ENCODE measurements around the gene KRT15. TPM values are rescaled to one million over a fixed set of nuclear protein-coding genes. Genes with fewer than 3 reads are reported as not detected.
A peak's percentile ranks its signal among the peaks of the same experiment; 100 is the strongest.

The KRT15 gene
- polyA plus RNA-seq, 3 donors from 2014 or later, result not detected

DNA sequence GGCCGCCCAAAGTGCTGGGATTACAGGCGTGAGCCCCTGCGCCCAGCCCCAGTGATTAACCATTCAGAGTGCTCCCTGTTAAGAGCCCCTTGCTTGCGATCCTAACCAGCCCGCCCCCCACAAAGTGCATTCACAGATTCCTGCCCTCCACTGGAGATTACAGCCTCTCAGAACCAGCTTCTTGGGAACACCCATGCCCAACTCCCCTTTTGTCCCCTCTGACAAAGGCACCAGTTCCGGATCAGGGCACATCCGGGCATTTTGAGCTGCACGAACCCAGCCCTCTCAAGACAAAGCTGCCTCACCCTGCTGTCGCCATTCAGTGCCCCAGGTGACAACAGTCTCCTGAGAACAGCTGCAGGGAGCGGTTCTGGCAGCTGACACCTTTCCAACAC is 10.3 kb upstream of the KRT15 start:
- Mint-ChIP-seq H3K27ac (no peak overlapping the region), H3K4me3 (no peak overlapping the region), H3K36me3 (peaks cover 0 to 3% (median 0%) of the 10 kb centered on the region in 3 donors), H3K27me3 (ENCODE audit: low read depth in 3 of 3) (peaks cover 14 to 37% (median 17%) of the 10 kb centered on the region in 3 donors), H3K4me1 (peaks cover 0 to 6% of the 10 kb centered on the region in 2 donors), H3K9me3 (peaks cover 0 to 1% (median 0%) of the 10 kb centered on the region in 6 donors)
- DNase-seq, result no peak

DNA sequence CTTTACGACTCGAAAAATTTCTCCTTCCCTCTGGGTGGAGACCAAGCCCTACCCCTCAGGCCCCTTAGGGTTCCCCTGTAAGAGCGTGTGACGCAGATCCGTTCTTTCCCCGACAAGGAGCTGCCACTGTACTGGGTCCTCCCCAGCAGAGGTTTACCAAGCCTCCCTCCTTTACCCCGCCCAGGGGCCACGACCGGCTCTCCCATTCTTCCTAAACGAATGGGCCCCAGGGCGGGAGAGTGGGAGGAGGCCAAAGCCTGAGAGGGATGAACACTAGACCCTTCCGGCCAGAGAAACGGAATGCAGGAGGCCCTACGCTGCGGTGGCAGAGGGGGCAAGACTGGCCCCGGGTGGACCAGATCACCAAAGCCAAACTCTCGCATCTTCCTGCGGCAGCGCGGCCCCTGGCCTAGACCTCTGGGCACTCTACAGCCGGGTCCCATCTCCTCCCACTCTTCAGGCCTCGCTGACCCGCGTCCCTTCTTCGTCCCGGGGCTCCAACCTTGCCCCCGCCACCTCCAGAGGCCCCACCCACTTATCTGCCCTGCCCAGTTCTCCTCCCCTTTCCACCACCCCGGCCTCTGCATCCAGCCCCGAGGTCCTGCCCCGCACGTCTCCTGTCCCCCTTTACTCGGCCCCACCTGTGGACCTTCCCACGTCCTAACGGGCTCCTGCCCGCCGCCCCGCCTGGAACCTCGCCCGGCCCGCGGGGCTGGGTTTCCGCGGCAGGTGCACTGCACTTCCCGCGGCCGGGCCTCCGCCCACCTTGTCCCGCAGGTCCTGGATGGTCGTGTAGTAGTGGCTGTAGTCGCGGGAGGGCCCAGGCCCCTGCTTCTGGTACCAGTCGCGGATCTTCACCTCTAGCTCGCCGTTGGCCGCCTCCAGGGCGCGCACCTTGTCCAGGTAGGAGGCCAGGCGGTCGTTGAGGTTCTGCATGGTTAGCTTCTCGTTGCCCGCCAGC is 8.7 kb upstream of the KRT15 start:
- peaks cover 0 to 6% of the 10 kb centered on the region in 2 donors for H3K4me1 Mint-ChIP-seq
- H3K27ac Mint-ChIP-seq, result no peak overlapping the region
- DNase-seq, result no peak

GRCh38 chr17:41524261-41524660 is 5.6 kb upstream of the KRT15 start:
- H3K36me3 Mint-ChIP-seq, result peaks cover 0 to 3% (median 0%) of the 10 kb centered on the region in 3 donors
- H3K27me3 Mint-ChIP-seq (ENCODE audit: low read depth in 3 of 3), result peaks cover 5 to 22% (median 11%) of the 10 kb centered on the region in 3 donors
- H3K4me3 Mint-ChIP-seq, result no peak overlapping the region
- H3K4me1 Mint-ChIP-seq, result peaks cover 0 to 6% of the 10 kb centered on the region in 2 donors
- H3K9me3 Mint-ChIP-seq, result peaks cover 0 to 1% (median 0%) of the 10 kb centered on the region in 6 donors
- H3K27ac Mint-ChIP-seq, result no peak overlapping the region
- DNase-seq, result no peak

More for the DNA sequence above, 8.7 kb upstream of the KRT15 start:
- Mint-ChIP-seq H3K27me3 (ENCODE audit: low read depth in 3 of 3) (peaks cover 10 to 35% (median 13%) of the 10 kb centered on the region in 3 donors), H3K9me3 (peaks cover 0 to 1% (median 0%) of the 10 kb centered on the region in 6 donors), H3K4me3 (peak overlapping the region in 1 of 5 donors; percentile 47), H3K36me3 (peaks cover 0 to 3% (median 0%) of the 10 kb centered on the region in 3 donors)

GRCh38 chr17:41523787-41524186 is 5.1 kb upstream of the KRT15 start:
- Mint-ChIP-seq H3K4me1 (peaks cover 0 to 3% of the 10 kb centered on the region in 2 donors), H3K9me3 (peaks cover 0 to 1% (median 0%) of the 10 kb centered on the region in 6 donors), H3K27me3 (ENCODE audit: low read depth in 3 of 3) (peaks cover 4 to 17% (median 10%) of the 10 kb centered on the region in 3 donors), H3K36me3 (peaks cover 0 to 3% (median 0%) of the 10 kb centered on the region in 3 donors), H3K27ac (no peak overlapping the region), H3K4me3 (no peak overlapping the region)
- no peak for DNase-seq

DNA sequence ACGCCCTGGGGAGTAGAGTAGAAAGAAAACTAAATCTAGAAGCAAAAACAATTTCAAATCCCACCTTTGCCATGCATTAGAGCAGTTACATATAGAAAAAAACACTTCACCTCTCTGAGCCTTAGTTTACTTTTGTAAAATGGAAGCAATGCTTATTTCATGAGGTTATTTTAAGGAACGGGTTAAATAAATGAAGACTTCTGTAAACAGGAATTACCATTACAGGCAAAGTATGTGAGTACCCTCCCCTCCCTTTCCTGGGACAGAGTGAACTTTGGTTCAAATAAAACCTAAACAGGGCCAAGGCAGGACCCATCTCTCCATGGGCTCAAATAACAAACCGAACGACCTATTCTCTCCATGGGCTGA is 4.5 kb upstream of the KRT15 start:
- H3K4me1 Mint-ChIP-seq, result peaks cover 0 to 2% of the 10 kb centered on the region in 2 donors
- peaks cover 0 to 1% (median 0%) of the 10 kb centered on the region in 6 donors for H3K9me3 Mint-ChIP-seq
- no peak overlapping the region for H3K27ac Mint-ChIP-seq
- peaks cover 4 to 13% (median 9%) of the 10 kb centered on the region in 3 donors for H3K27me3 Mint-ChIP-seq (ENCODE audit: low read depth in 3 of 3)
- no peak for DNase-seq
- H3K4me3 Mint-ChIP-seq, result no peak overlapping the region
- H3K36me3 Mint-ChIP-seq, result peaks cover 0 to 3% (median 0%) of the 10 kb centered on the region in 3 donors

- peaks cover 4 to 11% (median 9%) of the 10 kb centered on the region in 3 donors for H3K27me3 Mint-ChIP-seq (ENCODE audit: low read depth in 3 of 3)
- H3K27ac Mint-ChIP-seq, result no peak overlapping the region
- H3K4me3 Mint-ChIP-seq, result no peak overlapping the region
- peaks cover 0 to 2% of the 10 kb centered on the region in 2 donors for H3K4me1 Mint-ChIP-seq
- no peak for DNase-seq
- H3K36me3 Mint-ChIP-seq, result peaks cover 0 to 3% (median 0%) of the 10 kb centered on the region in 3 donors
- peaks cover 0 to 1% (median 0%) of the 10 kb centered on the region in 6 donors for H3K9me3 Mint-ChIP-seq
Measured at GRCh38 chr17:41522301-41523224, 3.9 kb upstream of the KRT15 start.

DNA sequence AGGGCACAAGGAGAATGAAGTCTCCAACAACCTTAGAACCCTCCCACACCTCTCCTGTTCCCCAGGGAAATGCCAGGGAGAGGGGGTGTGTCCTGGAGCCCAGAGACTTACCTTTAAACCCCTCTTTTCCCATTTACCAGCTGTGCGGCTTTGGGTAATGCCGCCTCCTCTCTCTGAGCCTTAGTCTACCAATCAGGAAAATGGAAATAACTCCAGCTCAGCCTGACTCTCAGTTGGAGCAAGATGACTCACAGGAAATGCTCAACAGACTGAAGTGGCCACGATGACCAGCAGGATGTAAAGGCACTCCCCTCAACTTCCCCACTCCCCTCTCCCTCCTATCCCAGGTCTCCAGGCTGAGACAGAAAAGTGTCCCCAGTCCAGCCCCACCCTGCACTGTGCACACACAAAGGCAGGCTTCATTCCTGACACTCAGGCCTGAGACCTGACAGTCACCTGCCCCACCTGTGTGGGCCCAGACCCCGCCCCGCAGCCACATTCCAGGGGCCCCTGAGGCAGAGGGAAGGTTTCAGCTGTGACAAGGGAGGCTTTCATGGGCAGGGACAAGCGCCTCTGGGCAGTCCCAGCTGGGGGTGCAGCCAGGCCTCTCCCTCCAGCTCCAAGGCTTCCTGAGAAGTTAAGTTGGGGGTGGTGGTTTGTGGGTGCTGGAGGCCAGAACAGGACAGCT is 3.0 kb upstream of the KRT15 start:
- peaks cover 4 to 7% (median 6%) of the 10 kb centered on the region in 3 donors for H3K27me3 Mint-ChIP-seq (ENCODE audit: low read depth in 3 of 3)
- H3K9me3 Mint-ChIP-seq, result peaks cover 0 to 1% (median 0%) of the 10 kb centered on the region in 6 donors

DNA sequence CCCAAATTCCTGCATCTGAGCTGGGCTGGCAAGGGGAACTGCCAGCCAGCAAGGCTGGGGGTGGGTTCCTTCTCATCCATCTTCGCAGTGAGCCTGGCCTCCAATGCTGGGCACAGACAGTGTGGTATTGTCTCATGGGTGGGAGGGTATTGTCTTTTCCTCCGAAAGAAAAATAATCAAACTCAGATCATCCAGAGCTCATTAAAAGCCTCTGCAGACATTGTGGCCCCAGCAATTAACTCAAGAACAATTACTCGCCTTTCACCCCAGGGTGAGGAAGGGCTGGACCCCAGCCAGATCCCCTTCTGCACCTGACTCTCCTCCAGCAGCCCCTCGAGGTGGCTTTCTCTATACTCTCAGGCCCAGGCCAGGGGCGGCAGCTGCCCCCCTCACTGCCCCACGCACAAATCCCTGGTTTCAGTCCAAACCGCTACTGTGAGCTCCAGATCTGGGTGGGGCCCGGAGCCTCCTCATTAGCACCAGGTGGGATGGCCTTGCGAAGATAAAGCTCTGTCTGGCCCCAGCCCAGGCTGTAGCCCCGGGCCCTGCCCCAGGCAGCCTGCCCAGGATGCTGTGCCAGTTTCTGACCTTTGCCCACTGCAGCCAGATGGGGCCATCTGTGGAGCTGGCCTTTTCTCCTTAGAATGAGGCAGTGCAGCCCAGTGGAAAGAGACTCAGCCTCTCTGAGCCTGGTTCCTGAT is 2.3 kb upstream of the KRT15 start:
- Mint-ChIP-seq H3K27ac (no peak overlapping the region), H3K27me3 (ENCODE audit: low read depth in 3 of 3) (peaks cover 3 to 7% (median 4%) of the 10 kb centered on the region in 3 donors), H3K9me3 (peaks cover 0 to 1% (median 0%) of the 10 kb centered on the region in 6 donors), H3K4me1 (no peaks in the 10 kb centered on the region), H3K36me3 (peaks cover 0 to 3% (median 0%) of the 10 kb centered on the region in 3 donors), H3K4me3 (no peak overlapping the region)
- DNase-seq, result no peak

More for the DNA sequence above, 3.0 kb upstream of the KRT15 start:
- Mint-ChIP-seq H3K4me1 (no peaks in the 10 kb centered on the region), H3K36me3 (peaks cover 0 to 3% (median 0%) of the 10 kb centered on the region in 3 donors), H3K27ac (no peak overlapping the region), H3K4me3 (no peak overlapping the region)
- no peak for DNase-seq

- Mint-ChIP-seq H3K27me3 (ENCODE audit: low read depth in 3 of 3) (peaks cover 0 to 6% (median 0%) of the 10 kb centered on the region in 3 donors), H3K9me3 (no peaks in the 10 kb centered on the region), H3K4me3 (no peak overlapping the region), H3K4me1 (no peaks in the 10 kb centered on the region), H3K36me3 (no peaks in the 10 kb centered on the region), H3K27ac (no peak overlapping the region)
- no peak for DNase-seq
Measured at GRCh38 chr17:41519501-41520224, 973 bp upstream of the KRT15 start.

DNA sequence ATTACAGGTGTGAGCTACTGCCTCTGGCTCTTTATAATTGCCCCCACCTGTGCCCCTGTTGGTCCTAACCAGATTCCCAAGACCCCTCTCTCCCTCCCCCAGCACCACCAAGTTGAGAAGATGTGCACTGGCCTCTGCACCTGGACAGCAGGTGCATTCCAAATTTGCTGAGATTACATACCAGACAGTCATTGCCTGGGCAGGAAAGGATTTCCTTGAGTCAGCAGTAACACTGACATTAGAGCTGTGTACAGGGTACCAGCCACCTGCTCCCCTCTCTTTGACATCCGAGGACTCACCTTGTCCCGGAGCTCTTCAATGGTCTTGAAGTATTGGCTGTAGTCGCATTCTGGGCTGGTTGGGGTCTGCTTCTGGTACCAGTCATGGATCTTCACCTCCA is 659 bp downstream of the KRT15 start:
- no peaks in the 10 kb centered on the region for H3K4me1 Mint-ChIP-seq
- H3K36me3 Mint-ChIP-seq, result no peaks in the 10 kb centered on the region
- no peak for DNase-seq
- H3K27me3 Mint-ChIP-seq (ENCODE audit: low read depth in 3 of 3), result peaks cover 0 to 6% (median 0%) of the 10 kb centered on the region in 3 donors
- no peak overlapping the region for H3K27ac Mint-ChIP-seq
- no peak overlapping the region for H3K4me3 Mint-ChIP-seq
- no peaks in the 10 kb centered on the region for H3K9me3 Mint-ChIP-seq

DNA sequence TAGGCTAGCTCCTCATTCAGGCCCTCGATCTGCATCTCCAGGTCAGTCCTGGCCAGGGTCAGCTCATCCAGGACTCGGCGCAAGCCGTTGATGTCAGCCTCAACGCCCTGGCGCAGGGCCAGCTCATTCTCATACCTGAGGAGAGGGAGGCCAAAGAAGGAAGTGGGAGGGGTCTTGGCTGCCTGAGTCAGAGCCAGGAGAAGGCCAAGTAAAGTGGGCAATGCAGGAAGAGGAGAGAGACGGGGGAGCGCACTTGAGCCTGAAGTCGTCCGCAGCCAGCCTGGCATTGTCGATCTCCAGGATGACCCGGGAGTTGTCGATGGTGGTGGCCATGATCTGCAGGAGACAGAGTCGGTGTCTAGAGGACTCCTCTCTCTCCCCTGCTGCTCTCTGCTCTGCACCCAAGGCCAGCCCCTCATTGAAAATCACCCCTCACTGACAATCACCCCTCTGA is 1.8 kb downstream of the KRT15 start:
- Mint-ChIP-seq H3K36me3 (no peaks in the 10 kb centered on the region), H3K27me3 (ENCODE audit: low read depth in 3 of 3) (peaks cover 2 to 9% (median 4%) of the 10 kb centered on the region in 3 donors), H3K4me1 (no peaks in the 10 kb centered on the region), H3K27ac (no peak overlapping the region), H3K4me3 (no peak overlapping the region), H3K9me3 (no peaks in the 10 kb centered on the region)
- no peak for DNase-seq

All from immature natural killer cell (primary cell).